Mucosa of descending colon (tissue), 3 donors: ENCODE measurements around the gene ZFC3H1. TPM values are rescaled to one million over a fixed set of nuclear protein-coding genes. Genes with fewer than 3 reads are reported as not detected.

Experiments
- ATAC-seq: fragments of 200-7000 bp; cut with Tn5 transposase; one replicate; pipeline ENCODE4 v1.9.1; 2020; ENCODE audit warnings: mild to moderate bottlenecking, moderate library complexity
- DNase-seq, 3 donors: peaks; one replicate each; pipeline ENCODE4 v3.0.0-alpha.2; 2020
- H3K36me3 ChIP-seq: fragments of 200-600 bp; one replicate; pipeline ENCODE4 v1.8.0; 2021; ENCODE audit warnings: low read depth, mild to moderate bottlenecking
- H3K4me1 ChIP-seq: fragments of 200-600 bp; one replicate; pipeline ENCODE4 v1.8.0; 2021; ENCODE audit warnings: low read depth, mild to moderate bottlenecking
- H3K4me3 ChIP-seq: fragments of 200-600 bp; one replicate; pipeline ENCODE4 v1.8.0; 2021; ENCODE audit warnings: mild to moderate bottlenecking
- H3K9me3 ChIP-seq: fragments of 200-600 bp; one replicate; pipeline ENCODE4 v1.8.0; 2021; ENCODE audit warnings: mild to moderate bottlenecking
- intact Hi-C, 2 donors: fragments of 100-400 bp; cut with DNase I in 1 of 2; cut with micrococcal nuclease in 1 of 2; formaldehyde crosslinking; loops; one replicate each; pipeline versions ENCODE4 v1.11.0 to v1.11.1; 2022; cut with DNase I, micrococcal nuclease
- total RNA-seq, 3 donors: library from RNA; stranded (reverse); fragmentation: NEBNext Ultra II Directional in 2 of 3; extraction: Animal tissue kit (Norgen Biotek cat#: 25700) in 2 of 3; gene quantifications; one replicate each; pipeline versions ENCODE4 v1.2.1 to v1.2.4, GENCODE V29; 2021 to 2023
- TF ChIP-seq, protein P1 (sequence below): fragments of 200-600 bp; IDR thresholded peaks from one replicate; pipeline ENCODE4 v1.8.0; 2022; ENCODE audit warnings: antibody characterized with exemption, mild to moderate bottlenecking
- donor health status: DM: no; HTN: no; CAD: no; lungs with moderate emphysema.
- donor health status: DM: no; HTN: no; CAD: no.
- donor health status: DM: no; HTN: yes; CAD: no.

The ZFC3H1 gene
- total RNA-seq, 3 donors from 2014 or later: 49.0 to 64.1 (median 57.0) TPM

DNA sequence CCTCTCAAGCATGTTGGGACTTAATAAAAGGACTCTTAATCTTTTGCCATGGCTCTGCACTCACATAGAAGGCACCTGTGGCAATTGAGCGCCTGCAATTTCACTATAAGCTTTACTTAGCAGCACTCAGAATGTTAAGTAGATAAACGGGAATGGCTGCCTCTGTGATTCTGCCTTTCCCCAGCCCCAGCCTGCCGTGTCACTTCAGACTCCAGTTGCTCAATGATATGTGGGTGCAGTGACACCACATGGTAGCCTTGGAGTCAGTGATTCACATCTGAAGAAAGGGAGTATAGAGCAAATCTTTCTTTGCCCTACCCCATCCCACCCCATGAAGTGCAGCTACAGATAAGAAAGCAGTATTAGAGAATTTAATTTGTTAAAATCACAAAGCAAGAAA, 96.1 kb downstream of the ZFC3H1 start:
- no peaks in the 10 kb centered on the region for H3K4me1 ChIP-seq
- intact Hi-C loops: no loop called here
- ATAC-seq: no peak
- TF ChIP-seq, protein P1, sequence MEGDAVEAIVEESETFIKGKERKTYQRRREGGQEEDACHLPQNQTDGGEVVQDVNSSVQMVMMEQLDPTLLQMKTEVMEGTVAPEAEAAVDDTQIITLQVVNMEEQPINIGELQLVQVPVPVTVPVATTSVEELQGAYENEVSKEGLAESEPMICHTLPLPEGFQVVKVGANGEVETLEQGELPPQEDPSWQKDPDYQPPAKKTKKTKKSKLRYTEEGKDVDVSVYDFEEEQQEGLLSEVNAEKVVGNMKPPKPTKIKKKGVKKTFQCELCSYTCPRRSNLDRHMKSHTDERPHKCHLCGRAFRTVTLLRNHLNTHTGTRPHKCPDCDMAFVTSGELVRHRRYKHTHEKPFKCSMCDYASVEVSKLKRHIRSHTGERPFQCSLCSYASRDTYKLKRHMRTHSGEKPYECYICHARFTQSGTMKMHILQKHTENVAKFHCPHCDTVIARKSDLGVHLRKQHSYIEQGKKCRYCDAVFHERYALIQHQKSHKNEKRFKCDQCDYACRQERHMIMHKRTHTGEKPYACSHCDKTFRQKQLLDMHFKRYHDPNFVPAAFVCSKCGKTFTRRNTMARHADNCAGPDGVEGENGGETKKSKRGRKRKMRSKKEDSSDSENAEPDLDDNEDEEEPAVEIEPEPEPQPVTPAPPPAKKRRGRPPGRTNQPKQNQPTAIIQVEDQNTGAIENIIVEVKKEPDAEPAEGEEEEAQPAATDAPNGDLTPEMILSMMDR: no peak
- H3K9me3 ChIP-seq: no peaks in the 10 kb centered on the region
- DNase-seq: no peak
- H3K36me3 ChIP-seq: no peaks in the 10 kb centered on the region
- H3K4me3 ChIP-seq: no peak overlapping the region

DNA sequence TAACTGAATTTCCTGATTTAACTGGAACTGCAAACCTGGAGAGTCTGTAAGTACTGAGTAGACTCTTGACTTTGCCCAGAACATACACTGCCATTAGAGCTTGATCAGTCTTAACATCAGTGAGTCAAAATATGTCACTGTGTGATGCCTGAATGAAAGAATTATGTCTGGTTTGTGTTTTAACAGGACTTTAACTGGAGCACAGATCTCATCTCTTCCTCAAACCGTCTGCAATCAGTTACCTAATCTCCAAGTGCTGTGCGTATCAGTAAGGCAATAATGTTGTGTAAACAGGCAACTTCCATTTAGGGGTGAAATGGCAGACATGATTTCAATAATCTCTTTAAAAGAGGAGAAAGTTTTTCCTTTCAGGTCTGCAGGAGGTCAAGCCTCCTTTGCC, 97.0 kb downstream of the ZFC3H1 start:
- Histone ChIP-seq H3K4me1 (no peaks in the 10 kb centered on the region), H3K9me3 (no peaks in the 10 kb centered on the region), H3K4me3 (no peak overlapping the region), H3K36me3 (no peaks in the 10 kb centered on the region)
- no peak for DNase-seq
- intact Hi-C loops: no loop called here
- no peak for ATAC-seq
- TF ChIP-seq, protein P1: no peak

DNA sequence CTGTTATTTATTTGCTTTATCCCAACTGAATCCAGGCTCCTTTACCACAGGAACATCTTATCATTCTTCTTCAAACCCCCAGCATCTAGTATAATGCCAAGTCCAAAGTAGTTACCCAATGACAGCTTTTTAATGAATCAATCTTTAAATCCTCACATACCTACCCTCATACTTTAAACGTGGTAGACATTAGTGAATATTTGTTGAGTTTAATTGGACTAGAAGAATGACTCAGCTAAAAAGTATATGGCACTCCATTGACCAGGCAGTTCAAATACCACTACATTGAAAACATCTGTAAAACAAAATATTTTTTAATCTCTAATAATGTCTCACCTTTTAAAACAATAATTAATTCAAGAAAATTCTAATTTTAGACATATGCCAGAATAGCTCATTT, 98.1 kb downstream of the ZFC3H1 start:
- Histone ChIP-seq H3K36me3 (no peaks in the 10 kb centered on the region), H3K9me3 (no peaks in the 10 kb centered on the region), H3K4me3 (no peak overlapping the region), H3K4me1 (no peaks in the 10 kb centered on the region)
- TF ChIP-seq, protein P1: no peak
- no peak for DNase-seq
- intact Hi-C loops: no loop called here
- no peak for ATAC-seq

DNA sequence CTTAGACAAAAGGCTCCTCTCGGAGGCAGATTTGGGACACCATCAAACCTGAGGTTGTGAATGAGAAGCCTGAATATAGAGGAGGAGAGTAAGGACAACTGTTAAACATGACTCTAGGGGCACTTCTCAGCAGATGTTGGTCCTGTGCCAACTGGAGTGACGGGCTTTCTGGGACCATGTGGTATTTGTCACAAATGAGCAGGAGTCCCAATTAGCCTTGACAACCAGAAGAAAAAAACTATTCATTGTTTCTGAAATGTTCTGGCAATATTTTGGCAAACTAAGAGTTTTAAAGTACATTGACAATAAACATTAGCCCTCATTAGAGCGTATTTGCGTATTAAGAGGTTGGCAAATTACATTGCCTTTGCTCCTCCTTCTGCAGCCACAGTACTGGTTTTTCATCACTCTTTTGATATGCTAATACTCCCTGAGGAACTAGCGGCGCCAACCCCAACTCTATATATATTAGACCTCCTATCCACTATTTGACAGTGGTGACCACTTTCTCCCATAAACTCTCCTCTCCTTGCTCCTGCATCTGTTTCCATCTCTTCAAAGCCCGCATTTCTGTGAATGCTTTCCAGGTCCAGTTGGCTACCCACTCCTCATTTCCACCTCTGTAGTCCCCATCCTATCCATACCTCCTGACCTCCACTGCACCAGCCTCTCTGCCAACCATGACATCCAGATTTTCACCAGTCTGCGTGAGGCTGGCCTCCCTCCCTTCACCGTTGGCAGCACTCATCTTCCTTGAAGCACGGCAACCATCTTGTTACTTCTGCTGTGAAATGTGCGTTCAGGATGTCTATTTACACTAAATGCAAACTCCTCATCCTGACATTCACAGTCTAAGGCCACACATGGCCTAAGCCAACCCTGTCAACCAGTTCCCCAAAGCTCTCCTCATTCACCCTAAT, 100.7 kb downstream of the ZFC3H1 start:
- no peak for DNase-seq
- intact Hi-C loops: no loop called here
- no peaks in the 10 kb centered on the region for H3K4me1 ChIP-seq
- no peak for ATAC-seq
- H3K36me3 ChIP-seq: no peaks in the 10 kb centered on the region
- TF ChIP-seq, protein P1: no peak
- H3K9me3 ChIP-seq: no peaks in the 10 kb centered on the region
- H3K4me3 ChIP-seq: no peak overlapping the region

Other genes with a start within 250 kb of the ZFC3H1 start
- gene LGR5, start 224.1 kb downstream of the ZFC3H1 start, total RNA-seq: 1 to 10 TPM; 1.5 to 6.7 (median 4.4) TPM
- gene THAP2, start 453 bp upstream of the ZFC3H1 start, total RNA-seq: 1 to 10 TPM; 3.2 to 4.6 (median 3.9) TPM
- gene TMEM19, start 22.2 kb upstream of the ZFC3H1 start, total RNA-seq: 10 to 100 TPM; 25.3 to 41.7 (median 37.3) TPM
- 10 to 100 TPM; 61.6 to 97.3 (median 63.6) TPM for gene RAB21, start 91.0 kb upstream of the ZFC3H1 start, total RNA-seq
- 10 to 100 TPM; 29.8 to 47.7 (median 30.0) TPM for gene TBC1D15, start 175.9 kb upstream of the ZFC3H1 start, total RNA-seq